Neural cell (in vitro differentiated cells): ENCODE data around the gene CABP4. TPM values are rescaled to one million over a fixed set of nuclear protein-coding genes. Genes with fewer than 3 reads are reported as not detected.

Experiments used
- H2AFZ ChIP-seq: fragments of 200-600, 300-800 bp; sonication (generic), shearing (Covaris generic); 2 replicates; pipeline ENCODE4 v1.6.0; 2014; ENCODE audit warnings: low read depth, mild to moderate bottlenecking, antibody characterized with exemption, low read length, moderate library complexity
- H3F3A ChIP-seq: fragments of 200-600 bp; shearing (Covaris generic); 2 replicates; pipeline ENCODE4 v1.6.1; 2016; ENCODE audit warnings: mild to moderate bottlenecking, moderate library complexity, mixed read lengths, antibody characterized with exemption, low read length; ENCODE audit not compliant: insufficient read depth, poor library complexity, severe bottlenecking
- H3K27ac ChIP-seq: fragments of 200-600, 300-800 bp; sonication (generic), shearing (Covaris generic); 2 replicates; pipeline ENCODE4 v1.5.1; 2014; ENCODE audit warnings: mild to moderate bottlenecking, low read length, moderate library complexity
- H3K27me3 ChIP-seq: fragments of 300-800, 200-600 bp; sonication (generic), shearing (Covaris generic); 2 replicates; pipeline ENCODE4 v1.6.0; 2014; ENCODE audit warnings: mild to moderate bottlenecking, low read depth, low read length, moderate library complexity; ENCODE audit not compliant: insufficient read depth
- H3K36me3 ChIP-seq: fragments of 300-800, 200-600 bp; sonication (generic), shearing (Covaris generic); 2 replicates; pipeline ENCODE4 v1.5.1; 2014; ENCODE audit warnings: mild to moderate bottlenecking, antibody characterized with exemption, low read length, moderate library complexity; ENCODE audit not compliant: insufficient read depth
- H3K4me2 ChIP-seq: fragments of 300-800, 200-600 bp; sonication (generic), shearing (Covaris generic); 2 replicates; pipeline ENCODE4 v1.6.0; 2014; ENCODE audit warnings: mild to moderate bottlenecking, low read length
- H3K4me3 ChIP-seq: fragments of 300-800, 200-600 bp; sonication (generic), shearing (Covaris generic); 2 replicates; pipeline ENCODE4 v1.5.1; 2014; ENCODE audit warnings: mild to moderate bottlenecking, low read length, moderate library complexity
- H3K79me2 ChIP-seq: fragments of 200-600 bp; shearing (Covaris generic); replicated peaks from 2 replicates; pipeline ENCODE4 v1.6.0; 2014; ENCODE audit warnings: mild to moderate bottlenecking, low read length, moderate library complexity; ENCODE audit not compliant: insufficient read depth
- H3K9ac ChIP-seq: fragments of 300-800, 200-600 bp; sonication (generic), shearing (Covaris generic); 2 replicates; pipeline ENCODE4 v1.6.1; 2016; ENCODE audit warnings: mild to moderate bottlenecking, low read length, mixed read lengths
- H3K9me2 ChIP-seq: fragments of 200-600 bp; shearing (Covaris generic); 2 replicates; pipeline ENCODE4 v1.6.1; 2016; ENCODE audit warnings: mild to moderate bottlenecking, low read length, mixed read lengths; ENCODE audit not compliant: insufficient read depth
- H3K9me3 ChIP-seq: fragments of 200-600, 300-800 bp; sonication (generic), shearing (Covaris generic); 2 replicates; pipeline ENCODE4 v1.6.1; 2016; ENCODE audit warnings: mild to moderate bottlenecking, mixed run types, low read length, moderate library complexity, mixed read lengths
- H4K20me1 ChIP-seq: fragments of 200-600 bp; shearing (Covaris generic); 2 replicates; pipeline ENCODE4 v1.6.1; 2016; ENCODE audit warnings: mild to moderate bottlenecking, mixed run types; ENCODE audit not compliant: insufficient read depth
- EP300 ChIP-seq: fragments of 450-650 bp; conservative IDR thresholded peaks from 2 replicates; pipeline ENCODE4 v1.6.1; 2014; ENCODE audit warnings: antibody characterized with exemption, mild to moderate bottlenecking, moderate library complexity; ENCODE audit not compliant: poor library complexity, severe bottlenecking
- EZH2 ChIP-seq: fragments of 200-600, 300-800 bp; shearing (Covaris generic), sonication (generic); IDR thresholded peaks from 2 replicates; pipeline ENCODE4 v1.6.1; 2014; ENCODE audit warnings: antibody characterized with exemption, low read length, borderline replicate concordance, mild to moderate bottlenecking; ENCODE audit not compliant: insufficient read depth, poor library complexity, severe bottlenecking
- MXI1 ChIP-seq: fragments of 450-650 bp; conservative IDR thresholded peaks from 2 replicates; pipeline ENCODE4 v1.6.1; 2014; ENCODE audit warnings: antibody characterized with exemption, mild to moderate bottlenecking; ENCODE audit not compliant: poor library complexity, severe bottlenecking
- POLR2AphosphoS5 ChIP-seq: IDR thresholded peaks from 2 replicates; pipeline ENCODE4 v1.6.1; 2012
- RAD21 ChIP-seq: fragments of 450-650 bp; conservative IDR thresholded peaks from 2 replicates; pipeline ENCODE4 v1.6.1; 2014; ENCODE audit warnings: antibody characterized with exemption, mild to moderate bottlenecking, moderate library complexity
- SMC3 ChIP-seq: fragments of 450-650 bp; conservative IDR thresholded peaks from 2 replicates; pipeline ENCODE4 v1.6.1; 2014; ENCODE audit warnings: antibody characterized with exemption, mild to moderate bottlenecking, moderate library complexity; ENCODE audit not compliant: poor library complexity
- TAF1 ChIP-seq: IDR thresholded peaks from 2 replicates; pipeline ENCODE4 v1.6.1; 2012; ENCODE audit warnings: low read depth
- polyA plus RNA-seq: library from polyadenylated mRNA; depleted of rRNA; stranded (reverse); fragments of >200 nt; gene quantifications from 2 replicates; pipeline ENCODE4 v1.2.3, GENCODE V29; 2014
- TF ChIP-seq, protein P1 (sequence below): fragments of 450-650 bp; IDR thresholded peaks from 2 replicates; pipeline ENCODE4 v1.5.1; 2014; ENCODE audit warnings: antibody characterized with exemption, mild to moderate bottlenecking, moderate library complexity; ENCODE audit not compliant: poor library complexity, severe bottlenecking
- TF ChIP-seq, protein P2 (sequence below): IDR thresholded peaks from 2 replicates; pipeline ENCODE4 v1.6.1; 2012; ENCODE audit warnings: borderline replicate concordance

Gene CABP4
- polyA plus RNA-seq, 1 donor from 2014 or later = not detected

DNA sequence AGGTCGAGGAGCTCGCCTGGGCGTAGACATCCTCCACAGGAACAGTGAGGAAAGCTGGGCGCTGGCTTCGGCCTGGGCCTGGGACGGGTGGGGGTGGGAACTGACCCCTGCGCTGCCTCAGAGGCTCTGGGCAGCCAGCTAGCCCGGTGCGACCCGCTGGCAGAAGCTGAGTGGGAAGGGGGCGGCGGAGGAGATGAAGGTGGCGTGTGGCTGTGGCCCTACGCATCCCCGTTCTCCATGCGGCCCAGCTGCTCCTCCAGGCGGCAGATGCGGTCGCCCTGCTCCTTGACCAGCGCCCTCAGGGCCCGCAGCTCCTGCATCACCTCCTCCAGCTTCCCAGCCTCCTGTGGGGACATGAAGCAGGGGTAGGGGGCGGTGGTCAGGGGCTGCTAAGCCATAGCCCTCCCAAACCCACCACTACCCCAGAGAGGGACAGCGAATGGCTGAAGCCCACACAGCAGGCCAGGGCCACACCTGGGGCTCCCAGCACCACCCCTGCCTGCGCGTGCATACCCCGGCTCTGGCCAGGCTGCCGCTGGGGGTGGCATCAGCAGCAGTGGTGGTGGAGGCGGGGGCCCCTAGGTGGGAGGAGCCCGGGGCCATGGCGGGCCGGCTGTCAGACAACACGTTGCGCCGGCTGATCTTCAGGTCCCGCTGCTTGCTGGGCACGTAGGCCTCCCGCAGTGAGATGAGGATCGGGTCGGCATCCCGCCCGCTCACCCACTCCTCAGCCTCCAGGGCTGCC is 16.8 kb upstream of the CABP4 start:
- no peak overlapping the region for H3K4me2 ChIP-seq
- H3K79me2 ChIP-seq = no peaks in the 10 kb centered on the region
- no peaks in the 10 kb centered on the region for H3K27me3 ChIP-seq
- no peaks in the 10 kb centered on the region for H3K9me2 ChIP-seq
- TF ChIP-seq EP300 (no peak), RAD21 (no peak), MXI1 (no peak)
- H3K4me3 ChIP-seq = no peak overlapping the region
- no peaks in the 10 kb centered on the region for H3K9me3 ChIP-seq
- no peaks in the 10 kb centered on the region for H3K36me3 ChIP-seq
- H3K27ac ChIP-seq = no peak overlapping the region
- H4K20me1 ChIP-seq = no peaks in the 10 kb centered on the region
- H3F3A ChIP-seq = no peaks in the 10 kb centered on the region
- H3K9ac ChIP-seq = no peak overlapping the region
- H2AFZ ChIP-seq = no peak overlapping the region

DNA sequence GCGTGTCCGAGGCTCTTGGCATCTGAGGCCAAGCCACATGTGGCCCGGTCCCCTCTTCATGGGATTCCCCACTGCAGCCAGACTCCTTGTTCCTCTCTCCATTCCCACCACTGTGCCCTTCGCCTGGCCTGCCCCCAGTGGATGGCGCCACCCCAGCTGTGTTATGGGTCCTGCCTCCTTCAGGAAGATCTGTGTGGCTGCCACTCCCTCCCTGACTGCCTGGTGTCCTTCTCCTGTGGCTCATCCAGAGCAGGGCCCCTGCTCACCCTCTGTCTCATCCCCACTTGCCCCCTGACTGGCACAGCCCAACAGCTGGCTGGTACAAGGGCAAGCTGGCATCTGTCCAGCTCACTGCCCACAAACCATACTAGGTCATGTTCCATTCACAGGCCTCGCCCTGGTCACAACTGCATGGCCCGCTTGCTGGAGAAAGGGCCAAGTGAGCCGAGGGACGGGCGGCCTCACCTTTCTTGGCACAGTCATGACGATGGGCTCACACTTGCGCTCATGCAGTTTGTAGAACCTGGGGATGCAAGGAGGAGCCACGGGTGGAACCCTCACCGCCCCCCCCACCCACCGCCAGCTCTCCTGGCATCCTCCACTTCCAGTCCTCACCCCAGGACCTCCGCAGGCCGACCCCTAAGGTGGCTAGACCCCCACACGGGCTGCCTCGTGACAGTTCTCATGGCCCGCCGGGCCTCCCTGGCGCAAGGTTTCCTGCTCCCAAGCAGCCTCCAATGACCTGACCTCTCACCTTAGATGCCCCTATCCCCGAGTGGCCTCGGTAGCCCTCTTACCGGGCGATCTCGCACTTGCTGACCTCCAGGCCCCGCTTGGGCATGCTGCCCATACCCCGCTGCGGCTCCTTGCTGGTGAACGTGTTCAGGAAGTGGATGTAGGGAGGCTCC is 15.6 kb upstream of the CABP4 start:
- Histone ChIP-seq H3K9ac (no peak overlapping the region), H3K4me3 (no peak overlapping the region), H3K4me2 (no peak overlapping the region), H2AFZ (no peak overlapping the region), H3K27ac (no peak overlapping the region), H3K79me2 (no peaks in the 10 kb centered on the region), H3K9me2 (no peaks in the 10 kb centered on the region), H3F3A (no peaks in the 10 kb centered on the region), H3K9me3 (no peaks in the 10 kb centered on the region), H3K36me3 (no peaks in the 10 kb centered on the region), H4K20me1 (no peaks in the 10 kb centered on the region), H3K27me3 (no peaks in the 10 kb centered on the region)
- TF ChIP-seq MXI1 (no peak), SMC3 (no peak), EP300 (no peak), RAD21 (no peak), TAF1 (no peak), EZH2 (no peak), POLR2AphosphoS5 (no peak)
- TF ChIP-seq, protein P1, sequence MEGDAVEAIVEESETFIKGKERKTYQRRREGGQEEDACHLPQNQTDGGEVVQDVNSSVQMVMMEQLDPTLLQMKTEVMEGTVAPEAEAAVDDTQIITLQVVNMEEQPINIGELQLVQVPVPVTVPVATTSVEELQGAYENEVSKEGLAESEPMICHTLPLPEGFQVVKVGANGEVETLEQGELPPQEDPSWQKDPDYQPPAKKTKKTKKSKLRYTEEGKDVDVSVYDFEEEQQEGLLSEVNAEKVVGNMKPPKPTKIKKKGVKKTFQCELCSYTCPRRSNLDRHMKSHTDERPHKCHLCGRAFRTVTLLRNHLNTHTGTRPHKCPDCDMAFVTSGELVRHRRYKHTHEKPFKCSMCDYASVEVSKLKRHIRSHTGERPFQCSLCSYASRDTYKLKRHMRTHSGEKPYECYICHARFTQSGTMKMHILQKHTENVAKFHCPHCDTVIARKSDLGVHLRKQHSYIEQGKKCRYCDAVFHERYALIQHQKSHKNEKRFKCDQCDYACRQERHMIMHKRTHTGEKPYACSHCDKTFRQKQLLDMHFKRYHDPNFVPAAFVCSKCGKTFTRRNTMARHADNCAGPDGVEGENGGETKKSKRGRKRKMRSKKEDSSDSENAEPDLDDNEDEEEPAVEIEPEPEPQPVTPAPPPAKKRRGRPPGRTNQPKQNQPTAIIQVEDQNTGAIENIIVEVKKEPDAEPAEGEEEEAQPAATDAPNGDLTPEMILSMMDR = no peak
- TF ChIP-seq, protein P2, sequence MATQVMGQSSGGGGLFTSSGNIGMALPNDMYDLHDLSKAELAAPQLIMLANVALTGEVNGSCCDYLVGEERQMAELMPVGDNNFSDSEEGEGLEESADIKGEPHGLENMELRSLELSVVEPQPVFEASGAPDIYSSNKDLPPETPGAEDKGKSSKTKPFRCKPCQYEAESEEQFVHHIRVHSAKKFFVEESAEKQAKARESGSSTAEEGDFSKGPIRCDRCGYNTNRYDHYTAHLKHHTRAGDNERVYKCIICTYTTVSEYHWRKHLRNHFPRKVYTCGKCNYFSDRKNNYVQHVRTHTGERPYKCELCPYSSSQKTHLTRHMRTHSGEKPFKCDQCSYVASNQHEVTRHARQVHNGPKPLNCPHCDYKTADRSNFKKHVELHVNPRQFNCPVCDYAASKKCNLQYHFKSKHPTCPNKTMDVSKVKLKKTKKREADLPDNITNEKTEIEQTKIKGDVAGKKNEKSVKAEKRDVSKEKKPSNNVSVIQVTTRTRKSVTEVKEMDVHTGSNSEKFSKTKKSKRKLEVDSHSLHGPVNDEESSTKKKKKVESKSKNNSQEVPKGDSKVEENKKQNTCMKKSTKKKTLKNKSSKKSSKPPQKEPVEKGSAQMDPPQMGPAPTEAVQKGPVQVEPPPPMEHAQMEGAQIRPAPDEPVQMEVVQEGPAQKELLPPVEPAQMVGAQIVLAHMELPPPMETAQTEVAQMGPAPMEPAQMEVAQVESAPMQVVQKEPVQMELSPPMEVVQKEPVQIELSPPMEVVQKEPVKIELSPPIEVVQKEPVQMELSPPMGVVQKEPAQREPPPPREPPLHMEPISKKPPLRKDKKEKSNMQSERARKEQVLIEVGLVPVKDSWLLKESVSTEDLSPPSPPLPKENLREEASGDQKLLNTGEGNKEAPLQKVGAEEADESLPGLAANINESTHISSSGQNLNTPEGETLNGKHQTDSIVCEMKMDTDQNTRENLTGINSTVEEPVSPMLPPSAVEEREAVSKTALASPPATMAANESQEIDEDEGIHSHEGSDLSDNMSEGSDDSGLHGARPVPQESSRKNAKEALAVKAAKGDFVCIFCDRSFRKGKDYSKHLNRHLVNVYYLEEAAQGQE = no peak
